ENCODE data around the gene TUFT1.

TUFT1 gene

DNA sequence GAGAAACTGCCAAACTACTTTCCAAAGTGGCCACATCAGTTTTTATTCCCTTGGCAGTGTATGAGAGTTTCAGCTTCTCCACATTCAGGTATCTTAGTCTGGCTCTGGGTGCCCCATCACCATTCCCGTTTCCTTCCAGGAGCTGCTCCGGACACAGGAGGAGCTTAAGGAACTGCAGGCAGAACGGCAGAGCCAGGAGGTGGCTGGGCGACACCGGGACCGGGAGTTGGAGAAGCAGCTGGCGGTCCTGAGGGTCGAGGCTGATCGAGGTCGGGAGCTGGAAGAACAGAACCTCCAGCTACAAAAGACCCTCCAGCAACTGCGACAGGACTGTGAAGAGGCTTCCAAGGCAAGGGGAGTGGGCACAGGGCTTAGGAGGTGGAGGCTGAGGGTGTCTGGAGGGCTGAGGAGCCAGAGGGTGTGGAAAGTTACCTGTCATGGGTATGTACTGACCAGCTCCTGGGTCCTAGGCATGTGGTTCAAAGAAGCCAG, 10.9 kb upstream of the TUFT1 start:
- no peak overlapping the region for H3K27ac ChIP-seq (replicated peaks)
- no peak overlapping the region for H3K4me3 ChIP-seq (replicated peaks; ENCODE audit: insufficient read depth, low read length)
- TF ChIP-seq SPI1 (IDR thresholded peaks at IDR 0.05; ENCODE audit: borderline replicate concordance, low read depth) (no peak), POLR2AphosphoS5 (IDR thresholded peaks at IDR 0.05; ENCODE audit: low read depth) (no peak), GABPA (IDR thresholded peaks at IDR 0.05; ENCODE audit: low read depth) (no peak)
- TF ChIP-seq, protein P1, sequence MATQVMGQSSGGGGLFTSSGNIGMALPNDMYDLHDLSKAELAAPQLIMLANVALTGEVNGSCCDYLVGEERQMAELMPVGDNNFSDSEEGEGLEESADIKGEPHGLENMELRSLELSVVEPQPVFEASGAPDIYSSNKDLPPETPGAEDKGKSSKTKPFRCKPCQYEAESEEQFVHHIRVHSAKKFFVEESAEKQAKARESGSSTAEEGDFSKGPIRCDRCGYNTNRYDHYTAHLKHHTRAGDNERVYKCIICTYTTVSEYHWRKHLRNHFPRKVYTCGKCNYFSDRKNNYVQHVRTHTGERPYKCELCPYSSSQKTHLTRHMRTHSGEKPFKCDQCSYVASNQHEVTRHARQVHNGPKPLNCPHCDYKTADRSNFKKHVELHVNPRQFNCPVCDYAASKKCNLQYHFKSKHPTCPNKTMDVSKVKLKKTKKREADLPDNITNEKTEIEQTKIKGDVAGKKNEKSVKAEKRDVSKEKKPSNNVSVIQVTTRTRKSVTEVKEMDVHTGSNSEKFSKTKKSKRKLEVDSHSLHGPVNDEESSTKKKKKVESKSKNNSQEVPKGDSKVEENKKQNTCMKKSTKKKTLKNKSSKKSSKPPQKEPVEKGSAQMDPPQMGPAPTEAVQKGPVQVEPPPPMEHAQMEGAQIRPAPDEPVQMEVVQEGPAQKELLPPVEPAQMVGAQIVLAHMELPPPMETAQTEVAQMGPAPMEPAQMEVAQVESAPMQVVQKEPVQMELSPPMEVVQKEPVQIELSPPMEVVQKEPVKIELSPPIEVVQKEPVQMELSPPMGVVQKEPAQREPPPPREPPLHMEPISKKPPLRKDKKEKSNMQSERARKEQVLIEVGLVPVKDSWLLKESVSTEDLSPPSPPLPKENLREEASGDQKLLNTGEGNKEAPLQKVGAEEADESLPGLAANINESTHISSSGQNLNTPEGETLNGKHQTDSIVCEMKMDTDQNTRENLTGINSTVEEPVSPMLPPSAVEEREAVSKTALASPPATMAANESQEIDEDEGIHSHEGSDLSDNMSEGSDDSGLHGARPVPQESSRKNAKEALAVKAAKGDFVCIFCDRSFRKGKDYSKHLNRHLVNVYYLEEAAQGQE (IDR thresholded peaks at IDR 0.05; ENCODE audit: insufficient replicate concordance, low read depth): no peak
- TF ChIP-seq, protein P2, sequence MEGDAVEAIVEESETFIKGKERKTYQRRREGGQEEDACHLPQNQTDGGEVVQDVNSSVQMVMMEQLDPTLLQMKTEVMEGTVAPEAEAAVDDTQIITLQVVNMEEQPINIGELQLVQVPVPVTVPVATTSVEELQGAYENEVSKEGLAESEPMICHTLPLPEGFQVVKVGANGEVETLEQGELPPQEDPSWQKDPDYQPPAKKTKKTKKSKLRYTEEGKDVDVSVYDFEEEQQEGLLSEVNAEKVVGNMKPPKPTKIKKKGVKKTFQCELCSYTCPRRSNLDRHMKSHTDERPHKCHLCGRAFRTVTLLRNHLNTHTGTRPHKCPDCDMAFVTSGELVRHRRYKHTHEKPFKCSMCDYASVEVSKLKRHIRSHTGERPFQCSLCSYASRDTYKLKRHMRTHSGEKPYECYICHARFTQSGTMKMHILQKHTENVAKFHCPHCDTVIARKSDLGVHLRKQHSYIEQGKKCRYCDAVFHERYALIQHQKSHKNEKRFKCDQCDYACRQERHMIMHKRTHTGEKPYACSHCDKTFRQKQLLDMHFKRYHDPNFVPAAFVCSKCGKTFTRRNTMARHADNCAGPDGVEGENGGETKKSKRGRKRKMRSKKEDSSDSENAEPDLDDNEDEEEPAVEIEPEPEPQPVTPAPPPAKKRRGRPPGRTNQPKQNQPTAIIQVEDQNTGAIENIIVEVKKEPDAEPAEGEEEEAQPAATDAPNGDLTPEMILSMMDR (IDR thresholded peaks at IDR 0.05; ENCODE audit: insufficient read depth, low read length): no peak
- no peaks in the 10 kb centered on the region for H3K27me3 ChIP-seq (ENCODE audit: insufficient read depth, poor library complexity, severe bottlenecking)
- no peak for DNase-seq (ENCODE audit: low read depth in 1 of 2, low spot score in 1 of 2)

DNA sequence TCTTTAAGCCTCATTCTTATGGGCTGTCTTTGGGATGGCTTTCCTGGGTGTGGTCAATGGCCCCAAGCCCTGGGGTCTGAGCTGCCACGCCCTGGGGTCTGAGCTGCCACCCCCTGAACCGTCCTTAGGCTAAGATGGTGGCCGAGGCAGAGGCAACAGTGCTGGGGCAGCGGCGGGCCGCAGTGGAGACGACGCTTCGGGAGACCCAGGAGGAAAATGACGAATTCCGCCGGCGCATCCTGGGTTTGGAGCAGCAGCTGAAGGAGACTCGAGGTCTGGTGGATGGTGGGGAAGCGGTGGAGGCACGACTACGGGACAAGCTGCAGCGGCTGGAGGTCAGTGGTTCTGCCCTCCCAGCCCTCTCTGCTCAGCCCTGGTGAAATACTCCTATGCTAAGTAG, 10.3 kb upstream of the TUFT1 start:
- no peak for DNase-seq (ENCODE audit: low read depth in 1 of 2, low spot score in 1 of 2)
- TF ChIP-seq POLR2AphosphoS5 (IDR thresholded peaks at IDR 0.05; ENCODE audit: low read depth) (no peak), SPI1 (IDR thresholded peaks at IDR 0.05; ENCODE audit: borderline replicate concordance, low read depth) (no peak), GABPA (IDR thresholded peaks at IDR 0.05; ENCODE audit: low read depth) (no peak)
- TF ChIP-seq, protein P2 (IDR thresholded peaks at IDR 0.05; ENCODE audit: insufficient read depth, low read length): no peak
- TF ChIP-seq, protein P1 (IDR thresholded peaks at IDR 0.05; ENCODE audit: insufficient replicate concordance, low read depth): no peak
- H3K27ac ChIP-seq (replicated peaks): no peak overlapping the region
- H3K27me3 ChIP-seq (ENCODE audit: insufficient read depth, poor library complexity, severe bottlenecking): no peaks in the 10 kb centered on the region
- no peak overlapping the region for H3K4me3 ChIP-seq (replicated peaks; ENCODE audit: insufficient read depth, low read length)

DNA sequence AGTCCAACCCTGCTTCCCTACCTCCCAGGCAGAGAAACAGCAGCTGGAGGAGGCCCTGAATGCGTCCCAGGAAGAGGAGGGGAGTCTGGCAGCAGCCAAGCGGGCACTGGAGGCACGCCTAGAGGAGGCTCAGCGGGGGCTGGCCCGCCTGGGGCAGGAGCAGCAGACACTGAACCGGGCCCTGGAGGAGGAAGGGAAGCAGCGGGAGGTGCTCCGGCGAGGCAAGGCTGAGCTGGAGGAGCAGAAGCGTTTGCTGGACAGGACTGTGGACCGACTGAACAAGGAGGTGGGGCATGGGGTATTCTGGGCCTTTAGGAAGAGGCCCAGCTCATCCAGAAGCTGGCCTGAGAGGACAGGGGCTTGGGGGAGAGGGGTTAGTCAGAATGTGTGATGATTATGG, 9.6 kb upstream of the TUFT1 start:
- Histone ChIP-seq H3K4me3 (replicated peaks; ENCODE audit: insufficient read depth, low read length) (no peak overlapping the region), H3K27me3 (ENCODE audit: insufficient read depth, poor library complexity, severe bottlenecking) (no peaks in the 10 kb centered on the region), H3K27ac (replicated peaks) (no peak overlapping the region)
- TF ChIP-seq SPI1 (IDR thresholded peaks at IDR 0.05; ENCODE audit: borderline replicate concordance, low read depth) (no peak), POLR2AphosphoS5 (IDR thresholded peaks at IDR 0.05; ENCODE audit: low read depth) (no peak), GABPA (IDR thresholded peaks at IDR 0.05; ENCODE audit: low read depth) (no peak)
- TF ChIP-seq, protein P1 (IDR thresholded peaks at IDR 0.05; ENCODE audit: insufficient replicate concordance, low read depth): no peak
- DNase-seq (ENCODE audit: low read depth in 1 of 2, low spot score in 1 of 2): no peak

Measured in HL-60 (cell line).